Measurements from ENCODE around the gene SOCS1. TPM values are rescaled to one million over a fixed set of nuclear protein-coding genes. Genes with fewer than 3 reads are reported as not detected.
A peak's percentile ranks its signal among the peaks of the same experiment; 100 is the strongest.
"Not testable (repeated sequence)": the region's sequence is repeated elsewhere in the genome, so short reads cannot be mapped to it uniquely, and the experiment has no call there.

SOCS1 gene
- total and polyA plus RNA-seq, 2 donors (not counting 1 experiment from before 2014, with no cell fraction given), result 29.7 to 107 TPM

GRCh38 chr16:11290102-11290893 lies 34.3 kb upstream of the SOCS1 start:
- Histone ChIP-seq H3K27me3 (replicated peaks in 1 of 4; ENCODE audit: control extremely low read depth in 1 of 4, control insufficient read depth in 3 of 4, insufficient read depth in 4 of 4, low read length in 3 of 4) (peaks cover 0 to 6% (median 0%) of the 10 kb centered on the region in 4 experiments), H3K36me3 (replicated peaks in 1 of 2; ENCODE audit: control extremely low read depth in 1 of 2, control insufficient read depth in 1 of 2, extremely low read depth in 1 of 2, insufficient read depth in 2 of 2, low read length in 1 of 2) (no peaks in the 10 kb centered on the region), H3K4me1 (ENCODE audit: control insufficient read depth in 2 of 2, insufficient read depth in 2 of 2, low read length in 2 of 2) (peaks cover 23% of the 10 kb centered on the region in 2 donors), H3K27ac (ENCODE audit: low read length in 2 of 2) (no peak overlapping the region), H4K20me1 (ENCODE audit: control insufficient read depth, insufficient read depth, low read length, poor library complexity, severe bottlenecking) (no peaks in the 10 kb centered on the region), H3K4me2 (replicated peaks; ENCODE audit: low read depth, low read length, poor library complexity, severe bottlenecking) (no peak overlapping the region), H3K4me3 (ENCODE audit: control extremely low read depth in 1 of 5, extremely low read depth in 1 of 5, insufficient read depth in 1 of 5, low read depth in 2 of 5, low read length in 4 of 5) (no peak overlapping the region), H3K9me3 (ENCODE audit: control extremely low read depth in 1 of 3, control insufficient read depth in 2 of 3, insufficient read depth in 1 of 3, low read length in 2 of 3) (peaks cover 0 to 6% (median 0%) of the 10 kb centered on the region in 3 donors), H2AFZ (ENCODE audit: insufficient read depth, low read depth, low read length, poor library complexity, severe bottlenecking) (no peak overlapping the region), H3K79me2 (ENCODE audit: control insufficient read depth, insufficient read depth, low read length) (no peaks in the 10 kb centered on the region), H3K9ac (ENCODE audit: low read length) (no peak overlapping the region)
- ATAC-seq (ENCODE audit: low read depth), result no peak
- Mint-ChIP-seq H3K27me3 (no peaks in the 10 kb centered on the region), H3K27ac (peak overlapping the region; percentile 27), H3K4me1 (peaks cover 48% of the 10 kb centered on the region), H3K9me3 (ENCODE audit: insufficient read depth) (peaks cover 5% of the 10 kb centered on the region), H3K4me3 (no peak overlapping the region)
- 99% methylated on average over 6 of the region's 8 CpGs for WGBS (ENCODE audit: insufficient coverage)
- ChIA-PET POLR2A (no interaction called here), CTCF (no interaction called here)
- TF ChIP-seq EZH2 (IDR thresholded peaks at IDR 0.05; ENCODE audit: borderline replicate concordance, insufficient read depth, low read depth, low read length, poor library complexity, severe bottlenecking) (no peak), CTCF (IDR thresholded peaks at IDR 0.05) (no peak)
- DNase-seq, result no peak
- intact Hi-C loops (cut with micrococcal nuclease), result no loop called here

GRCh38 chr16:11289696-11290095 lies 33.7 kb upstream of the SOCS1 start:
- WGBS (ENCODE audit: insufficient coverage), result no CpG with 5 or more reads among the region's 4 CpGs
- CTCF ChIA-PET; DNase-seq; H3K4me2 ChIP-seq (replicated peaks; ENCODE audit: low read depth, low read length, poor library complexity, severe bottlenecking); H2AFZ ChIP-seq (ENCODE audit: insufficient read depth, low read depth, low read length, poor library complexity, severe bottlenecking); H3K27ac ChIP-seq (ENCODE audit: low read length in 2 of 2); H4K20me1 ChIP-seq (ENCODE audit: control insufficient read depth, insufficient read depth, low read length, poor library complexity, severe bottlenecking); H3K27ac Mint-ChIP-seq; H3K27me3 ChIP-seq (replicated peaks in 1 of 4; ENCODE audit: control extremely low read depth in 1 of 4, control insufficient read depth in 3 of 4, insufficient read depth in 4 of 4, low read length in 3 of 4); H3K4me3 Mint-ChIP-seq; intact Hi-C loops (cut with micrococcal nuclease); ATAC-seq (ENCODE audit: low read depth); POLR2A ChIA-PET; H3K9me3 ChIP-seq (ENCODE audit: control extremely low read depth in 1 of 3, control insufficient read depth in 2 of 3, insufficient read depth in 1 of 3, low read length in 2 of 3); H3K36me3 ChIP-seq (replicated peaks in 1 of 2; ENCODE audit: control extremely low read depth in 1 of 2, control insufficient read depth in 1 of 2, extremely low read depth in 1 of 2, insufficient read depth in 2 of 2, low read length in 1 of 2); H3K27me3 Mint-ChIP-seq; H3K9me3 Mint-ChIP-seq (ENCODE audit: insufficient read depth); H3K79me2 ChIP-seq (ENCODE audit: control insufficient read depth, insufficient read depth, low read length); H3K4me3 ChIP-seq (ENCODE audit: control extremely low read depth in 1 of 5, extremely low read depth in 1 of 5, insufficient read depth in 1 of 5, low read depth in 2 of 5, low read length in 4 of 5); H3K9ac ChIP-seq (ENCODE audit: low read length): not testable (repeated sequence)
- peaks cover 42% of the 10 kb centered on the region for H3K4me1 Mint-ChIP-seq
- peaks cover 17 to 18% of the 10 kb centered on the region in 2 donors for H3K4me1 ChIP-seq (ENCODE audit: control insufficient read depth in 2 of 2, insufficient read depth in 2 of 2, low read length in 2 of 2)

Measured in B cell (primary cell).